GM21447 (cell line): ENCODE measurements around the gene INHBA.

ENCODE experiments used
- ATAC-seq: cut with Tn5 transposase; IDR thresholded peaks from one replicate; pipeline ENCODE4 v1.9.1; 2021; ENCODE audit not compliant: unreplicated experiment

Gene INHBA

GRCh38 chr7:41689815-41690214 is 13.1 kb downstream of the INHBA start:
- ATAC-seq: no peak

GRCh38 chr7:41688906-41689305 is 14.0 kb downstream of the INHBA start:
- no peak for ATAC-seq

GRCh38 chr7:41688012-41688625 is 14.8 kb downstream of the INHBA start:
- no peak for ATAC-seq

DNA sequence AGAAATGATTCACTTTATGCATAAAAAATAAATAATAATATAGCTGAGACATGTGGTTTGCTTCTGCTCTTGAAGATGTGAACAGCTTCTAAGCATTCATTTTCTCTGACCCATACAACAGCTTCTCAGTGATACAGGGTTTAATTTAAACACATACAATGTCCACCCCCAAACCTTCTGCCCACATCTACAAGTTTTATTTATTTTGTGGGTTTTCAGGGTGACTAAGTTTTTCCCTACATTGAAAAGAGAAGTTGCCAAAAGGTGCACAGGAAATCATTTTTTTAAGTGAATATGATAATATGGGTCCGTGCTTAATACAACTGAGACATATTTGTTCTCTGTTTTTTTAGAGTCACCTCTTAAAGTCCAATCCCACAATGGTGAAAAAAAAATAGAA is 17.2 kb downstream of the INHBA start:
- no peak for ATAC-seq

DNA sequence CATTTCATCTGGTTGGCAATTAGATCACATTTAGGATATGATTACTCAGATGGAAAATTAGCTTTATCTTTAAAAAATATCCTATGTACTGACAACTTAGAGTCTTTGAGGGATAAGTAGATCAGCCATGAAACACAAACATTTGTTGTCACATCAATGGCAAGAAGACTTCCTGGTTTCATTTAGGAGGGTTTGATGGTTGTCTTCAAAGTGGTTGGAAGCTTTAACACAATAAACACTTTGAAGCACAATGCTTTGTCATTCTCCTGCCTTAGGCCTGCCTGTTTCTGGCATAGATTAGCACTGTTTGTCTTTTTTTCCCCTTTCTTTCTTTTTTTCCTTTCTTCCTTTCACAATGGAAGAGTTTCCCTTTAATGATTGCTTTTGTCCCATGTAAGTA is 20.5 kb downstream of the INHBA start:
- ATAC-seq: no peak

GRCh38 chr7:41679566-41679965 is 23.3 kb downstream of the INHBA start:
- ATAC-seq: no peak

DNA sequence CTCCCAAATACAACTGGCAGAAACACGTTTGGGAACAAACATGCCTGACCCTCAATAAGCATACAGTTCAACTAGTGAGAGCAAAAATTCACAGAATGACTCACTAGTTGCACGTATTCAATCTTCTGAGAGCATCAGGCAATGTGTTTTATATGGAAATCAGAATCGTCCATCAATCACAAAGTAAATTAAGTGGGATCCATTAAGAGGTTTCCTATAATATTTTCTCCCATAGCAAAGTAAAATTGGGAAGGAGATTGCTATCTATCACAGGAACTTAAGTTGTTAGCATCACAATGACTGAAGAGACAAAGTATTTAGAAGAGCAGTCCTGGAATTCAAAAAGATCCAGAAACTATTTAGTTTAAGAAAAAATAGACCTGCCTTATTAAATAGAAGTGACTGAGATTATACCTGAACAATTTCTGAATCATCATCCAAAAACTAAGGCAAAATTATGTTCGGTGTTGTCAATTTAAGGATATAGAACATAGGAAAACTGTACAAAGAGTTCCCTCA is 28.3 kb downstream of the INHBA start:
- no peak for ATAC-seq

- ATAC-seq: no peak
These were observed 41.3 kb downstream of the INHBA start for GRCh38 chr7:41661596-41661995.

- no peak for ATAC-seq
These were observed 43.4 kb downstream of the INHBA start for GRCh38 chr7:41659539-41659938.

- ATAC-seq: no peak
These were observed 46.5 kb downstream of the INHBA start for GRCh38 chr7:41656366-41656765.

DNA sequence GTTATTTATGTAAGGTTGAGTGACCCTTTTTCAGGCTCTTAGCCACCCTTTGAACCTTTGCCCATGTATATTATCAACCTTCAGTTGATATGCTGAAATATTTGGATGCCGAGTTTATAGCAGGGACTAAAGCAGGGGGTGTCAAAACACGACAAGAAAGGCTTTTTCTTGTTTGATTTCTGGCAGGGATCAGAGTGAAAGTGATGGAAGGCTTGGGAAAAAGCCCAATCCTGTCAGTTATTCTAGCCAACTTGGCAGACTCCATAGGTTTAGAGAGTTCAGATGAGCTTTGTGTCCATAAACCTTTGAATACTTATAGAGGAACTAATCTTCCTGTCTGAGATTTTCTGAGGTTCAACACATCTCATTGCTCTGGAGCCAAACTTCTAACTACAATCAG is 47.5 kb downstream of the INHBA start:
- ATAC-seq: no peak

DNA sequence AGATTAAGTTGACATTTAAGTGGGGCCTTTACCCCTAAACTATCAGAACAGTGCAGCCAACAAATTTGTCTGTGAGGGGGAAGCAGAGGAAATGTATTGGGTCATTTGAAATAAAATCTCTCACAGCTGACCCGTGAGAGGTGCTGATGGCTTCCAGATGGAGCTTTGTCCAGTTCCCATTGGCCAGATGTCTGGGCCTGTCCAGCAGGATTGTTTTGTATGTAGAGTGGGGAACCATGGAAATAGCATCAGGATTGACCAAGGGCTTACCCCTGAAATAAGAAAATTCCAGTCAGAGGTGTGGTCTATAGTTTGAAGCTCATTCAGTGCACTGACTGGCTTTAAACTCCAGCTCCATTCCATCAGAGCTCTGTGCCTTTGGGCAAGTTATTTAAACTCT is 50.6 kb downstream of the INHBA start:
- ATAC-seq: no peak

GRCh38 chr7:41648501-41648900 is 54.4 kb downstream of the INHBA start:
- ATAC-seq: no peak

DNA sequence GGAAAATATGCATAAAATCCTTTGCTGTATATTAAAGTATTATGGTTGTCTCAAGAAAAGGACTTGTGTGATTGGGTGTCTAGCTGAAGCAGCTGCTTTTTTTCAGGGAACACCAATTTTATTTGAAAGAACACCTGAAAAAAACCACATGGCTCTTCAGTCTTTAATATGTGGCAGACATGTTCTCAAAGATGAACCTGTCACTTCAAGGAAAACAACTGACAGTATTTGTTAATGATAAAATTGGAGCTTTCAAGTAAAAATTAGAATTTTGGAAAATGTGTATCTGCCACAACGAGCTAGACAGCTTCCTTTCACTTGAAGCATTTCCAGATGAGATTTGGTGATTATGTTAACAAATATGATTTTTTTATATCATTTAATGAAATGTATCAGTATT is 59.3 kb downstream of the INHBA start:
- no peak for ATAC-seq

GRCh38 chr7:41641665-41642014 is 61.2 kb downstream of the INHBA start:
- ATAC-seq: no peak

DNA sequence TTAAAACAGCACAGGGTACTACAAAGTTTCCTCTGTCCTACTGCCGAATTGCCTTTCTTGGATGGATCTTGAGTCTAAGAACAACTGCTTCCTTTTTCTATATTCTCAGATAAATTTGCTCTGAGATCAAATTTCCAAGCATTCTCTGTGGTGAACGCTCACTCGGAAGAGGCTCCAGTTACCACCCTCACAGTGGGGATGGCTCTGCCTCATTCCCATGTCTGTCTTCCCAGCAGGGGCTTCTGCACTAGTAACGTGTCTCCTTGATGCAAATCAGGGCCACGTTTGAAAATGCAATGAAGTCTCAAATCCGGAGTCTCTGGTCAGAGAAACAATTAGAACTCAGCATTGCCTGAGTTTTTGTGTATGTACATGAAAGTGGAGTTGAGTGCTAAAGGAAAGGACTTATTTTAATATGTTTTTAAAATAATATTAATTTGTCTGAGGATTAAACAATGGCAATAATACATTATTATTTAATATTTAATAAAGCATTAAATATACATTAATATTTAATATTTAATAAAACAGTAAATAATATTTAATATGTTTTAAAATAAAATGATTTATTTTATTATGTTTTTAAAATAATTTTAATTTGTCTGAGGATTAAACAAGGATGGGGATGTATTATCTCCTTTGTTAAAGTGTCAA is 61.8 kb downstream of the INHBA start:
- ATAC-seq: no peak

DNA sequence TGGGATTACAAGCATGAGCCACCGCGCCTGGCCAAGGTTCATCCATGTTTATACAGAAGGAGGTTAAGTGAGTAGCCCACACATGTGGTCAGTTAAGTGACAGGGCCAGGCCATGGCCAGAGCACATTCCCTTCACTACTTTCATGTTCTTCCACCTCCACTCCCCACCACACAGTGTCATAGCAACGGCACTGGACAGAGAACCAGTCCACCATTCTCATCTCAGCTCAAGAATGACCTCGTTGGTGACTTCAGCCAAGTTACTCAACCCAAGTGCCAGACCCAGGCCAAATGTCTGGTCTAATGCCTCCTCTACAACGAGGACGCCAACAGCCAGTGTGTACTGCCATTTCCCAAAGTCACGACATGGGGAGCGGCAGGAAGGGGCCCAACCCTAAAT is 62.4 kb downstream of the INHBA start:
- ATAC-seq: no peak

DNA sequence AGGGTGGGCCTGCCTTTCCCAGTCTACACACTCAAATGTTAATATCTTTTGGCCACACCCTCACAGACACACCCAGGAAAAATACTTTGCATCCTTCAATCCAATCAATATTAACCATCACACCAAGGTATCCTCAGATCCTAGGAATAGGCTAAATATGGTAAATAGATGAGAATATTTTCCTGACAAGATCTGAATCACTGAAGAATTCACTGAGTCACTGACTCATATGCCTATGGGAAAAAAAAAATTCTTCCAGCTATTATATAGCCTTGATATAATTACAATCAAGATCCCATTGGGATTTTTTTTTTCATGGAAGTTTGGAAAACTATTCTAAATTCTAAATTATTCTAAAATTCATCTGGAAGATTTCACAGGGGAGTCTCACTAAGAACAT is 65.8 kb downstream of the INHBA start:
- ATAC-seq: no peak
